Measurements from ENCODE around the gene DNAJC3.
"Not testable (repeated sequence)": the region's sequence is repeated elsewhere in the genome, so short reads cannot be mapped to it uniquely, and the experiment has no call there.

The DNAJC3 gene

DNA sequence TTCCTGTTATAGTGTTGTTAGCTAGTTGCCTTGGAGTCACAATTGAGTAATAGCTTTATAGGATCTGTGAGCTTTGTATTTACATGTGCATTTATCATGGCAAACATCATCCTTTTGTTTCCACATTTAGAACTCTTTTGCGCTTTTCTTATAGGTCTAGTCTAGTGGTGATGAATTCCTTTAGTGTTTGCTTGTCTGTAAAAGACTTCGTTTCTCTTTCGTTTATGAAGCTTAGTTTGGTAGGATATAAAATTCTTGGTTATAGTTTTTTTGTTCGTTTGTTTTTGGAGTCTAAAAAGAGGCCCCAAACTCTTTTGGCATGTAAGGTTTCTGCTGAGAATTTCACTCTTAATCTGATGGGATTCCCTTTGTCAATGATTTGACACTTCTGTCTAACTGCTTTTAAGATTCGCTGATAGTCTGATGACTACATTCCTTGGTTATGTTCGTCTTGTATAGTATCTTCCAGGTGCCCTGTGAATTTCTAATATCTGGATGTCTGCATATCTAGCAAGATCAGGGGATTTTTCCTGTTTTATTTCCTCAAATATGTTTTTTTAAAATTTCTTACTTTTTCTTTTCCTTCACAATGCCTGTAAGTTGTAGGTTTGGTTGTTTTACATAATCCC, 20.2 kb downstream of the DNAJC3 start:
- no peak overlapping the region for H3K27ac Mint-ChIP-seq
- H3K36me3 Mint-ChIP-seq = peaks cover 10% of the 10 kb centered on the region
- no peak overlapping the region for H3K4me3 Mint-ChIP-seq
- H3K4me1 Mint-ChIP-seq (ENCODE audit: low read depth) = peaks cover 41% of the 10 kb centered on the region
- peaks cover 5% of the 10 kb centered on the region for H3K9me3 Mint-ChIP-seq (ENCODE audit: low read depth)
- no peaks in the 10 kb centered on the region for H3K27me3 Mint-ChIP-seq

DNA sequence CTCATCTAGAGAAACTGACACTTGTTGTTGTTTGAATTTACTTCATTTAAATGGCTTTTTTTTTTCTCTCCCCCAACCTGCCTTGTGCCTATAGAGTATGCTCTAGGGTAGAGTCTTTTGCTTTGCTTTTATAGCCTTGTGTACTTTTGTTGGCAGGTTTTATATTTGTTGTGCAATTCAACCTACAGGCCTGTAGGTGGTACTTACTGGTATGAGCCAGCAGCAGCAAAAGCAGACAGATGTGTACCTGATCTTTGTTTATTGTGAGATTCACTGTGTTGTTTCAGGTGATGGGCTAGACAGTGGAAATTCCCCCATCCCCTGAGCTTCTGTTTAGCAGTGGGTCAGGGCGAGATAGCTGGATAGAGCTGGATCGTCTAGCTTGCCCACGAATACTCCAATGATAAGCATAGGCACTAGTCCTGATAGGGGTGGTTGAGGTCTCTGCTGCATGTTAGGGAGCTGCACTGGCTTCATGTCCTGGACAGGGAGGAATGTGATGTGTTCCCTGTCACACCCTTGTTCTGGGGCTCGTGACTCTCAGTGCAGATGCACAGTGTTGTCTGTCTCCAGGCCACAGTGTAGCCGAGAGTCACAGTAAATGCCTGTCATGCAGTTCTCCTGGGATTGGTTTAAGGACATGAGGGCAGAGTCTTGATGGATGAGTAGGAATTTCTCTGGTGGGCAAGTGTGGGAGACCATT, 21.3 kb downstream of the DNAJC3 start:
- peaks cover 5% of the 10 kb centered on the region for H3K9me3 Mint-ChIP-seq (ENCODE audit: low read depth)
- no peak overlapping the region for H3K27ac Mint-ChIP-seq
- peaks cover 8% of the 10 kb centered on the region for H3K36me3 Mint-ChIP-seq
- no peaks in the 10 kb centered on the region for H3K27me3 Mint-ChIP-seq
- peaks cover 51% of the 10 kb centered on the region for H3K4me1 Mint-ChIP-seq (ENCODE audit: low read depth)
- no peak overlapping the region for H3K4me3 Mint-ChIP-seq

- Mint-ChIP-seq H3K9me3 (ENCODE audit: low read depth) (no peaks in the 10 kb centered on the region), H3K27me3 (no peaks in the 10 kb centered on the region), H3K27ac (peak overlapping the region; percentile 10), H3K4me3 (no peak overlapping the region), H3K36me3 (peaks cover 5% of the 10 kb centered on the region), H3K4me1 (ENCODE audit: low read depth) (peaks cover 78% of the 10 kb centered on the region)
These were observed 26.6 kb downstream of the DNAJC3 start for GRCh38 chr13:95703576-95703975.

GRCh38 chr13:95704510-95704909, 27.6 kb downstream of the DNAJC3 start:
- H3K9me3 Mint-ChIP-seq (ENCODE audit: low read depth) = no peaks in the 10 kb centered on the region
- no peaks in the 10 kb centered on the region for H3K27me3 Mint-ChIP-seq
- H3K36me3 Mint-ChIP-seq = peaks cover 3% of the 10 kb centered on the region
- H3K4me1 Mint-ChIP-seq (ENCODE audit: low read depth) = peaks cover 69% of the 10 kb centered on the region
- no peak overlapping the region for H3K27ac Mint-ChIP-seq
- no peak overlapping the region for H3K4me3 Mint-ChIP-seq

- Mint-ChIP-seq H3K27me3 (no peaks in the 10 kb centered on the region), H3K4me1 (ENCODE audit: low read depth) (peaks cover 57% of the 10 kb centered on the region), H3K9me3 (ENCODE audit: low read depth) (no peaks in the 10 kb centered on the region), H3K27ac (no peak overlapping the region), H3K4me3 (no peak overlapping the region), H3K36me3 (peaks cover 5% of the 10 kb centered on the region)
These were observed 29.4 kb downstream of the DNAJC3 start for GRCh38 chr13:95706356-95706755.

DNA sequence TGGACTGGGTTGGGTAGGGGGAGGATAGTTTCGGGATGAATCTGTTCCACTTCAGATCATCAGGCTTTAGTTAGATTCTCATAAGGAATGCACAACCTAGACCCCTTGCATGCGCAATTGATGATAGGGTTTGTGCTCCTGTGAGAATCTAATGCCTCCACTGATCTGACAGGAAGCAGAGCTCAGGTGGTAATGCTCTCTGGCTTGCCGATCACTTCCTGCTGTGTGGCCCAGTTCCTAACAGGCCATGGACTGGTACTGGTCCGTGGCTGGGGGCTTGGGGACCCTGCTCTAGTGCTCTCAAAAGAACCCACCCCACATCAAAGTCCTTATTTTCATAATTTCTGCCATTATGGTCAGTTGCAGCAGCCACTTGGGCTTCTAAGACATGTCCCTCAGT, 30.1 kb downstream of the DNAJC3 start:
- Mint-ChIP-seq H3K36me3 (peaks cover 10% of the 10 kb centered on the region), H3K9me3 (ENCODE audit: low read depth) (no peaks in the 10 kb centered on the region), H3K4me1 (ENCODE audit: low read depth) (peaks cover 51% of the 10 kb centered on the region), H3K27ac (peak overlapping the region; percentile 64), H3K27me3 (no peaks in the 10 kb centered on the region), H3K4me3 (no peak overlapping the region)

GRCh38 chr13:95707442-95708390, 30.8 kb downstream of the DNAJC3 start:
- peaks cover 13% of the 10 kb centered on the region for H3K36me3 Mint-ChIP-seq
- peaks cover 45% of the 10 kb centered on the region for H3K4me1 Mint-ChIP-seq (ENCODE audit: low read depth)
- peak overlapping the region; percentile 64 for H3K27ac Mint-ChIP-seq
- H3K9me3 Mint-ChIP-seq (ENCODE audit: low read depth) = no peaks in the 10 kb centered on the region
- H3K27me3 Mint-ChIP-seq = no peaks in the 10 kb centered on the region
- H3K4me3 Mint-ChIP-seq = no peak overlapping the region

- no peaks in the 10 kb centered on the region for H3K27me3 Mint-ChIP-seq
- H3K36me3 Mint-ChIP-seq = peaks cover 19% of the 10 kb centered on the region
- no peak overlapping the region for H3K4me3 Mint-ChIP-seq
- H3K9me3 Mint-ChIP-seq (ENCODE audit: low read depth) = peaks cover 3% of the 10 kb centered on the region
- no peak overlapping the region for H3K27ac Mint-ChIP-seq
- peaks cover 38% of the 10 kb centered on the region for H3K4me1 Mint-ChIP-seq (ENCODE audit: low read depth)
These were observed 31.4 kb downstream of the DNAJC3 start for GRCh38 chr13:95708391-95708774.

- Mint-ChIP-seq H3K27ac (no peak overlapping the region), H3K27me3 (no peaks in the 10 kb centered on the region), H3K9me3 (ENCODE audit: low read depth) (peaks cover 3% of the 10 kb centered on the region), H3K4me1 (ENCODE audit: low read depth) (peaks cover 32% of the 10 kb centered on the region), H3K36me3 (peaks cover 20% of the 10 kb centered on the region), H3K4me3 (no peak overlapping the region)
These were observed 32.0 kb downstream of the DNAJC3 start for GRCh38 chr13:95708811-95709500.

DNA sequence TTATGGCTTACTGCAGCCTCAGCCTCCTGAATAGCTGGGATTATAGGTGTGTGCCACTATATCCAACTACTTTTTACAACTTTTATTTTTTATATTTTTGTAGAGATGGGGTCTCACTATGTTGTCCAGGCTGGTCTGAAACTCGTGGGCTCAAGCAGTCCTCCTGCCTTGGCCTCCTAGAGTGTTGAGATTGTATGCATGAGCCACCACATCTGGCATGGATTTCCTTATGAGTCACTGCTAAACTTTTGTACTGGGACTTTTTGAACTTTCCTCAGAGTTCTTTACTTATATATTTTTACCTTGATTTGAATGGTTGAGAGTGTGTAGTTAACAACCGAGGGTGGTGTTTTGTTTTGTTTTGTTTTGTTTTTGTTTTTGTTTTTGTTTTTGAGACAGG, 33.4 kb downstream of the DNAJC3 start:
- Mint-ChIP-seq H3K27me3 (no peaks in the 10 kb centered on the region), H3K27ac (no peak overlapping the region), H3K36me3 (peaks cover 22% of the 10 kb centered on the region), H3K4me1 (ENCODE audit: low read depth) (peaks cover 25% of the 10 kb centered on the region), H3K4me3 (no peak overlapping the region), H3K9me3 (ENCODE audit: low read depth) (peaks cover 3% of the 10 kb centered on the region)

- not testable (repeated sequence) for H3K27me3 Mint-ChIP-seq; H3K9me3 Mint-ChIP-seq (ENCODE audit: low read depth); H3K4me3 Mint-ChIP-seq; H3K27ac Mint-ChIP-seq; H3K4me1 Mint-ChIP-seq (ENCODE audit: low read depth)
- peaks cover 29% of the 10 kb centered on the region for H3K36me3 Mint-ChIP-seq
These were observed 35.9 kb downstream of the DNAJC3 start for GRCh38 chr13:95712846-95713245.

GRCh38 chr13:95713651-95714050, 36.7 kb downstream of the DNAJC3 start:
- peaks cover 31% of the 10 kb centered on the region for H3K36me3 Mint-ChIP-seq
- H3K27ac Mint-ChIP-seq = no peak overlapping the region
- no peak overlapping the region for H3K4me3 Mint-ChIP-seq
- peaks cover 3% of the 10 kb centered on the region for H3K9me3 Mint-ChIP-seq (ENCODE audit: low read depth)
- no peaks in the 10 kb centered on the region for H3K27me3 Mint-ChIP-seq
- peaks cover 3% of the 10 kb centered on the region for H3K4me1 Mint-ChIP-seq (ENCODE audit: low read depth)

- Mint-ChIP-seq H3K27me3 (no peaks in the 10 kb centered on the region), H3K4me3 (no peak overlapping the region), H3K4me1 (ENCODE audit: low read depth) (peaks cover 3% of the 10 kb centered on the region), H3K36me3 (peaks cover 32% of the 10 kb centered on the region), H3K27ac (no peak overlapping the region), H3K9me3 (ENCODE audit: low read depth) (peaks cover 3% of the 10 kb centered on the region)
These were observed 37.3 kb downstream of the DNAJC3 start for GRCh38 chr13:95714142-95714832.

DNA sequence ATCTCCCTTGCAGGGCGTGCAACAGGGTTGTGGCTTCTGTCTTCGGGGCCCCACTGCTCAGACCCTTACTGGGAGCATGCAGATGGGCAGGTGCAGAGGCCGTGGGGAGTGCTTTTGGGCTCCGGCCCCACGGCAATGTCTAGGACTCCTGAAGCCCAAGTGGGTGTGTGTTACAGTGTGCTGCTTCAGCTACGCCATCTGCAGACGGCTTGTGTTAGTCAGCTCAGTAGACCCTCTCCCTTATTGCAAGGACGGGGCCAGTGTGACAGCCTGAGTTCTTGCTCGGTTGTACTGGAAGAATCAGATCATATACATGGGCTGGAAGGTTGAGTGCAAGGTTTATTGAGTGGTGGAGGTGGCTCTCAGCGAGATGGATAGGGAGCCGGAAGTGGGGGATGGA, 39.3 kb downstream of the DNAJC3 start:
- Mint-ChIP-seq H3K9me3 (ENCODE audit: low read depth) (peaks cover 3% of the 10 kb centered on the region), H3K27ac (no peak overlapping the region), H3K27me3 (no peaks in the 10 kb centered on the region), H3K36me3 (peaks cover 32% of the 10 kb centered on the region), H3K4me3 (no peak overlapping the region), H3K4me1 (ENCODE audit: low read depth) (peaks cover 3% of the 10 kb centered on the region)

All from activated naive CD8-positive, alpha-beta T cell (primary cell).